Activated CD4-positive, alpha-beta T cell treated with anti-CD3 and anti-CD28 coated beads, Interleukin-2, amount 10 ng/mL, durations not matched to agents 24 days and 14 days (primary cell): ENCODE measurements around the gene MYBPC1. TPM values are rescaled to one million over a fixed set of nuclear protein-coding genes. Genes with fewer than 3 reads are reported as not detected.
A peak's percentile ranks its signal among the peaks of the same experiment; 100 is the strongest.
"Not testable (repeated sequence)": the region's sequence is repeated elsewhere in the genome, so short reads cannot be mapped to it uniquely, and the experiment has no call there.

ENCODE experiments used
- DNase-seq: peaks from one replicate; pipeline ENCODE4 v3.0.0; 2022
- H3K27ac Mint-ChIP-seq: one replicate; pipeline ENCODE4 v1.8.0; 2022; ENCODE audit warnings: mild to moderate bottlenecking, mixed read lengths
- H3K27me3 Mint-ChIP-seq: one replicate; pipeline ENCODE4 v1.8.0; 2022; ENCODE audit warnings: mixed read lengths
- H3K36me3 Mint-ChIP-seq: one replicate; pipeline ENCODE4 v1.8.0; 2022; ENCODE audit warnings: low read depth, mild to moderate bottlenecking, mixed read lengths
- H3K4me1 Mint-ChIP-seq: one replicate; pipeline ENCODE4 v1.8.0; 2021; ENCODE audit warnings: mixed read lengths
- H3K4me3 Mint-ChIP-seq: one replicate; pipeline ENCODE4 v1.8.0; 2022; ENCODE audit warnings: mild to moderate bottlenecking, moderate library complexity, mixed read lengths
- H3K9me3 Mint-ChIP-seq: one replicate; pipeline ENCODE4 v1.8.0; 2021; ENCODE audit warnings: mixed read lengths
- intact Hi-C: fragments of 100-400 bp; cut with micrococcal nuclease; formaldehyde crosslinking; loops from one replicate; pipeline ENCODE4 v1.15.1; 2023
- total RNA-seq: library from RNA; stranded (reverse); gene quantifications from 2 replicates; pipeline ENCODE4 v1.2.3, GENCODE V29; 2022

MYBPC1 gene
- not detected in 2 replicates for total RNA-seq

GRCh38 chr12:101594700-101595099, at the start of gene MYBPC1:
MYBPC1 (plus strand) TSS chr12:101594971; CDS start chr12:101595071, 100 bp downstream.
- Mint-ChIP-seq H3K27ac (no peak within 1 kb of the TSS), H3K4me3 (no peak within 1 kb of the TSS), H3K27me3 (peaks cover 1% of the 10 kb centered on the region), H3K36me3 (no peaks in the 10 kb centered on the region), H3K9me3 (no peaks in the 10 kb centered on the region), H3K4me1 (no peaks in the 10 kb centered on the region)
- intact Hi-C loops = no loop called here
- peak; percentile 33 for DNase-seq

GRCh38 chr12:101551362-101552114, 43.2 kb upstream of the MYBPC1 start:
- Mint-ChIP-seq H3K27me3 (peaks cover 2% of the 10 kb centered on the region), H3K4me3 (no peak overlapping the region), H3K36me3 (no peaks in the 10 kb centered on the region), H3K27ac (no peak overlapping the region), H3K4me1 (no peaks in the 10 kb centered on the region), H3K9me3 (no peaks in the 10 kb centered on the region)
- DNase-seq = no peak
- intact Hi-C loops = no loop called here

GRCh38 chr12:101552277-101552676, 42.5 kb upstream of the MYBPC1 start:
- Mint-ChIP-seq H3K27ac (no peak overlapping the region), H3K4me3 (no peak overlapping the region), H3K27me3 (peaks cover 2% of the 10 kb centered on the region), H3K9me3 (no peaks in the 10 kb centered on the region), H3K36me3 (no peaks in the 10 kb centered on the region), H3K4me1 (no peaks in the 10 kb centered on the region)
- intact Hi-C loops = no loop called here
- no peak for DNase-seq

- DNase-seq = no peak
- Mint-ChIP-seq H3K27ac (no peak overlapping the region), H3K4me3 (no peak overlapping the region), H3K9me3 (peaks cover 3% of the 10 kb centered on the region), H3K4me1 (no peaks in the 10 kb centered on the region), H3K27me3 (peaks cover 2% of the 10 kb centered on the region), H3K36me3 (no peaks in the 10 kb centered on the region)
- intact Hi-C loops = no loop called here
Observed at GRCh38 chr12:101557094-101557493, 37.7 kb upstream of the MYBPC1 start.

- H3K4me3 Mint-ChIP-seq, H3K27ac Mint-ChIP-seq, DNase-seq, H3K27me3 Mint-ChIP-seq, H3K4me1 Mint-ChIP-seq, intact Hi-C loops, H3K36me3 Mint-ChIP-seq, H3K9me3 Mint-ChIP-seq: not testable (repeated sequence)
Observed at GRCh38 chr12:101558726-101559125, 36.0 kb upstream of the MYBPC1 start.

GRCh38 chr12:101563212-101563611, 31.6 kb upstream of the MYBPC1 start:
- intact Hi-C loops = no loop called here
- no peak for DNase-seq
- H3K27me3 Mint-ChIP-seq = no peaks in the 10 kb centered on the region
- H3K4me3 Mint-ChIP-seq = no peak overlapping the region
- peaks cover 4% of the 10 kb centered on the region for H3K4me1 Mint-ChIP-seq
- H3K9me3 Mint-ChIP-seq = peaks cover 6% of the 10 kb centered on the region
- H3K36me3 Mint-ChIP-seq = no peaks in the 10 kb centered on the region
- no peak overlapping the region for H3K27ac Mint-ChIP-seq

GRCh38 chr12:101564912-101565311, 29.9 kb upstream of the MYBPC1 start:
- Mint-ChIP-seq H3K4me1 (peaks cover 4% of the 10 kb centered on the region), H3K27me3 (no peaks in the 10 kb centered on the region), H3K9me3 (peaks cover 5% of the 10 kb centered on the region), H3K4me3 (no peak overlapping the region), H3K27ac (no peak overlapping the region), H3K36me3 (no peaks in the 10 kb centered on the region)
- no peak for DNase-seq
- intact Hi-C loops = no loop called here

GRCh38 chr12:101566318-101566717, 28.5 kb upstream of the MYBPC1 start:
- H3K4me1 Mint-ChIP-seq = peaks cover 4% of the 10 kb centered on the region
- peaks cover 1% of the 10 kb centered on the region for H3K27me3 Mint-ChIP-seq
- H3K9me3 Mint-ChIP-seq = peaks cover 3% of the 10 kb centered on the region
- DNase-seq = no peak
- H3K27ac Mint-ChIP-seq = peak overlapping the region; percentile 43
- no peaks in the 10 kb centered on the region for H3K36me3 Mint-ChIP-seq
- H3K4me3 Mint-ChIP-seq = no peak overlapping the region
- intact Hi-C loops = no loop called here

GRCh38 chr12:101567918-101568317, 26.9 kb upstream of the MYBPC1 start:
- peaks cover 3% of the 10 kb centered on the region for H3K9me3 Mint-ChIP-seq
- H3K27me3 Mint-ChIP-seq = peaks cover 3% of the 10 kb centered on the region
- no peaks in the 10 kb centered on the region for H3K36me3 Mint-ChIP-seq
- peaks cover 4% of the 10 kb centered on the region for H3K4me1 Mint-ChIP-seq
- no peak for DNase-seq
- intact Hi-C loops = no loop called here
- no peak overlapping the region for H3K4me3 Mint-ChIP-seq
- H3K27ac Mint-ChIP-seq = no peak overlapping the region

- H3K4me3 Mint-ChIP-seq = no peak overlapping the region
- H3K4me1 Mint-ChIP-seq = peaks cover 4% of the 10 kb centered on the region
- H3K27ac Mint-ChIP-seq = no peak overlapping the region
- no peaks in the 10 kb centered on the region for H3K36me3 Mint-ChIP-seq
- peaks cover 3% of the 10 kb centered on the region for H3K9me3 Mint-ChIP-seq
- peaks cover 3% of the 10 kb centered on the region for H3K27me3 Mint-ChIP-seq
- intact Hi-C loops = no loop called here
- DNase-seq = no peak
Observed at GRCh38 chr12:101570047-101570446, 24.7 kb upstream of the MYBPC1 start.

- H3K36me3 Mint-ChIP-seq = no peaks in the 10 kb centered on the region
- H3K9me3 Mint-ChIP-seq = peaks cover 1% of the 10 kb centered on the region
- intact Hi-C loops = no loop called here
- peak; percentile 36 for DNase-seq
- peaks cover 3% of the 10 kb centered on the region for H3K27me3 Mint-ChIP-seq
- H3K4me3 Mint-ChIP-seq = no peak overlapping the region
- no peak overlapping the region for H3K27ac Mint-ChIP-seq
- H3K4me1 Mint-ChIP-seq = peaks cover 2% of the 10 kb centered on the region
Observed at GRCh38 chr12:101571105-101571504, 23.7 kb upstream of the MYBPC1 start.

- intact Hi-C loops = no loop called here
Observed at GRCh38 chr12:101573743-101574142, 21.0 kb upstream of the MYBPC1 start.

GRCh38 chr12:101578417-101578816, 16.4 kb upstream of the MYBPC1 start:
- H3K27me3 Mint-ChIP-seq = peaks cover 2% of the 10 kb centered on the region

More at GRCh38 chr12:101573743-101574142, 21.0 kb upstream of the MYBPC1 start:
- peaks cover 3% of the 10 kb centered on the region for H3K27me3 Mint-ChIP-seq
- H3K4me1 Mint-ChIP-seq = no peaks in the 10 kb centered on the region
- H3K36me3 Mint-ChIP-seq = no peaks in the 10 kb centered on the region
- H3K27ac Mint-ChIP-seq = no peak overlapping the region
- peak; percentile 13 for DNase-seq
- no peak overlapping the region for H3K4me3 Mint-ChIP-seq
- no peaks in the 10 kb centered on the region for H3K9me3 Mint-ChIP-seq

GRCh38 chr12:101581190-101581589, 13.6 kb upstream of the MYBPC1 start:
- H3K27ac Mint-ChIP-seq = no peak overlapping the region
- peak; percentile 4 for DNase-seq
- H3K4me3 Mint-ChIP-seq = no peak overlapping the region
- H3K36me3 Mint-ChIP-seq = no peaks in the 10 kb centered on the region
- intact Hi-C loops = no loop called here
- H3K9me3 Mint-ChIP-seq = no peaks in the 10 kb centered on the region
- no peaks in the 10 kb centered on the region for H3K4me1 Mint-ChIP-seq
- H3K27me3 Mint-ChIP-seq = peaks cover 2% of the 10 kb centered on the region

More at GRCh38 chr12:101578417-101578816, 16.4 kb upstream of the MYBPC1 start:
- Mint-ChIP-seq H3K4me3 (no peak overlapping the region), H3K27ac (no peak overlapping the region), H3K4me1 (no peaks in the 10 kb centered on the region), H3K36me3 (no peaks in the 10 kb centered on the region), H3K9me3 (no peaks in the 10 kb centered on the region)
- intact Hi-C loops = no loop called here
- DNase-seq = peak; percentile 3

- H3K27ac Mint-ChIP-seq = no peak overlapping the region
- no peaks in the 10 kb centered on the region for H3K9me3 Mint-ChIP-seq
- no peaks in the 10 kb centered on the region for H3K4me1 Mint-ChIP-seq
- no peak overlapping the region for H3K4me3 Mint-ChIP-seq
- no peaks in the 10 kb centered on the region for H3K36me3 Mint-ChIP-seq
- peak; percentile 22 for DNase-seq
- intact Hi-C loops = no loop called here
- H3K27me3 Mint-ChIP-seq = peaks cover 6% of the 10 kb centered on the region
Observed at GRCh38 chr12:101582937-101583336, 11.8 kb upstream of the MYBPC1 start.
